K562 (cell line): Measurements from ENCODE around the gene POPDC3. TPM values are rescaled to one million over a fixed set of nuclear protein-coding genes. Genes with fewer than 3 reads are reported as not detected.

Experiments used
- ATAC-seq: fragments of 200-7000 bp; cut with Tn5 transposase; 3 replicates; pipeline ENCODE4 v1.9.1; 2020; ENCODE audit warnings: moderate library complexity
- BruUV-seq: library from RNA; stranded (reverse); fragments of 400-500 nt; replicated peaks from 2 replicates; lab custom pipeline; 2021; lab: Mats Ljungman, UMichigan
- CTCF ChIA-PET: fragments of 300-600 bp; formaldehyde crosslinking; extraction: SDS; loops from one replicate; lab custom pipeline; 2021; ENCODE audit warnings: low intra/inter-chr PET ratio; lab: Yijun Ruan, JAX
- POLR2A ChIA-PET: fragments of 300-600, 350-650 bp; sonication (Branson Sonifier 250); formaldehyde crosslinking; extraction: SDS; loops from one replicate; lab custom pipeline; 2021; ENCODE audit warnings: antibody characterized with exemption, inconsistent platforms; lab: Yijun Ruan, JAX
- DNase-seq, 4 experiments: peaks; one replicate each; pipeline versions ENCODE4 v3.0.0 to v3.0.0-alpha.2; 2011 to 2018; ENCODE audit warnings: low spot score in 3 of 4, mixed read lengths in 3 of 4; ENCODE audit errors: extremely low read depth in 1 of 4
- FAIRE-seq: peaks from 2 replicates; lab custom pipeline; 2011; peaks lifted over from hg19 to GRCh38; lab: Jason Lieb, UNC
- H2AFZ ChIP-seq: 2 replicates; pipeline ENCODE4 v1.6.0; 2011; ENCODE audit warnings: low read depth, low read length, control low read depth, inconsistent platforms
- H3K27ac ChIP-seq: fragments of 200-600 bp; 3 replicates; pipeline ENCODE4 v1.8.0; 2011; ENCODE audit warnings: low read depth, mild to moderate bottlenecking, control low read depth, inconsistent platforms, low read length, moderate library complexity, mixed read lengths; ENCODE audit errors: extremely low read depth
- H3K27me3 ChIP-seq, 2 experiments: fragments of 300-600 bp in 1 of 2; 2 replicates in 1 of 2; 3 replicates in 1 of 2; pipeline versions ENCODE4 v1.6.0 to v1.8.0; 2011; ENCODE audit warnings: inconsistent platforms in 2 of 2, low read length in 2 of 2, mild to moderate bottlenecking in 1 of 2, mixed read lengths in 1 of 2, moderate library complexity in 1 of 2; ENCODE audit not compliant: control insufficient read depth in 2 of 2, insufficient read depth in 2 of 2
- H3K36me3 ChIP-seq: fragments of 300-600 bp; 3 replicates; pipeline ENCODE4 v1.8.0; 2011; ENCODE audit warnings: mild to moderate bottlenecking, low read length, inconsistent platforms; ENCODE audit not compliant: control insufficient read depth, insufficient read depth
- H3K4me1 ChIP-seq, 2 experiments: fragments of 200-600 bp in 1 of 2; replicated peaks in 1 of 2; 2 replicates in 1 of 2; 3 replicates in 1 of 2; pipeline versions ENCODE4 v1.5.1 to v1.8.0; 2011; ENCODE audit warnings: inconsistent platforms in 2 of 2, low read length in 2 of 2, mild to moderate bottlenecking in 1 of 2, mixed read lengths in 1 of 2, moderate library complexity in 1 of 2; ENCODE audit not compliant: control insufficient read depth in 2 of 2, insufficient read depth in 2 of 2
- H3K4me2 ChIP-seq: 2 replicates; pipeline ENCODE4 v1.6.1; 2011; ENCODE audit warnings: low read length, control low read depth, inconsistent platforms, mixed read lengths; ENCODE audit not compliant: insufficient read depth
- H3K4me3 ChIP-seq: fragments of 200-600 bp; sonication (generic), shearing (Covaris generic); 2 replicates; pipeline ENCODE4 v1.5.1; 2016; ENCODE audit warnings: control low read depth, inconsistent platforms
- H3K79me2 ChIP-seq: fragments of 200-600 bp; 3 replicates; pipeline ENCODE4 v1.8.0; 2011; ENCODE audit warnings: low read length, inconsistent platforms; ENCODE audit not compliant: control insufficient read depth, insufficient read depth
- H3K9ac ChIP-seq, 2 experiments: 2 replicates each; pipeline versions ENCODE4 v1.6.0 to v1.6.1; 2011; ENCODE audit warnings: low read depth in 2 of 2, low read length in 2 of 2, control low read depth in 1 of 2, inconsistent platforms in 1 of 2, mild to moderate bottlenecking in 1 of 2, mixed read lengths in 1 of 2; ENCODE audit not compliant: insufficient read depth in 1 of 2
- H3K9me1 ChIP-seq: one replicate; pipeline ENCODE4 v1.6.0; 2011; ENCODE audit warnings: inconsistent platforms, mild to moderate bottlenecking, low read length, moderate library complexity; ENCODE audit not compliant: control insufficient read depth, insufficient read depth
- H3K9me3 ChIP-seq: replicated peaks from 2 replicates; pipeline ENCODE4 v1.5.1; 2011; ENCODE audit warnings: low read depth, low read length, inconsistent platforms; ENCODE audit not compliant: control insufficient read depth, insufficient read depth
- H4K20me1 ChIP-seq: replicated peaks from 2 replicates; pipeline ENCODE4 v1.6.1; 2011; ENCODE audit warnings: low read length, inconsistent platforms, mixed read lengths; ENCODE audit not compliant: control insufficient read depth, insufficient read depth
- BMI1 ChIP-seq: fragments of 150-350 bp; IDR thresholded peaks from 2 replicates; pipeline ENCODE4 v1.6.1; 2014; ENCODE audit warnings: low read length
- BRF1 ChIP-seq: IDR thresholded peaks from 3 replicates; pipeline ENCODE4 v1.6.1; 2011; ENCODE audit warnings: borderline replicate concordance, mild to moderate bottlenecking; ENCODE audit not compliant: insufficient read length; ENCODE audit errors: extremely low read depth
- ETV5 ChIP-seq: sonication (generic); formaldehyde crosslinking; IDR thresholded peaks from 2 replicates; pipeline ENCODE4 v1.4.0; 2020; ENCODE audit warnings: low read depth, mild to moderate bottlenecking, missing genetic modification reagents
- HDAC3 ChIP-seq: fragments of 450-650 bp; IDR thresholded peaks from 2 replicates; pipeline ENCODE4 v1.6.1; 2018; ENCODE audit warnings: borderline replicate concordance, mild to moderate bottlenecking, moderate library complexity; ENCODE audit not compliant: partially characterized antibody
- L3MBTL2 ChIP-seq: fragments of 450-650 bp; IDR thresholded peaks from 2 replicates; pipeline ENCODE4 v1.6.1; 2016; ENCODE audit warnings: mild to moderate bottlenecking, moderate library complexity
- NCOA6 ChIP-seq: fragments of 450-650 bp; IDR thresholded peaks from 2 replicates; pipeline ENCODE4 v1.6.1; 2017; ENCODE audit warnings: mild to moderate bottlenecking
- NFIC ChIP-seq: fragments of 450-650 bp; IDR thresholded peaks from 2 replicates; pipeline ENCODE4 v1.6.1; 2017; ENCODE audit warnings: mild to moderate bottlenecking, inconsistent platforms
- POLR2H ChIP-seq: IDR thresholded peaks from 2 replicates; pipeline ENCODE4 v1.6.1; 2016; ENCODE audit warnings: missing genetic modification characterization, low read depth, mild to moderate bottlenecking, control low read depth, missing compliant biosample characterization, moderate library complexity
- TBP ChIP-seq: optimal IDR thresholded peaks from 2 replicates; pipeline ENCODE3; 2011; ENCODE audit warnings: low read depth, low read length, improper control_type of control experiment
- ZBTB8A ChIP-seq: fragments of 450-650 bp; IDR thresholded peaks from 2 replicates; pipeline ENCODE4 v1.6.1; 2018; ENCODE audit warnings: mild to moderate bottlenecking, moderate library complexity; ENCODE audit not compliant: partially characterized antibody
- ZNF134 ChIP-seq: fragments of 250-450 bp; sonication (Bioruptor Pico); conservative IDR thresholded peaks from 2 replicates; pipeline ENCODE4 v1.4.0; 2020
- ZNF3 ChIP-seq: fragments of 250-450 bp; sonication (Bioruptor Pico); IDR thresholded peaks from 2 replicates; pipeline ENCODE4 v1.5.0; 2021; ENCODE audit warnings: mild to moderate bottlenecking, moderate library complexity
- WGBS: fragments of 100-300 bp; shearing (Covaris generic); methylation state at CpG from one replicate; pipeline ENCODE4 v1.1.6; 2016; ENCODE audit warnings: low coverage, mixed read lengths; ENCODE audit not compliant: insufficient coverage; ENCODE audit errors: missing lambda C conversion rate; 5-methylcytosine and 5-hydroxymethylcytosine counted together
- in situ Hi-C: fragments of 300-500 bp; cut with MboI; formaldehyde crosslinking; loops from 4 replicates; pipeline ENCODE4 v1.15.0; 2018; ENCODE audit warnings: inconsistent platforms, mixed read lengths
- intact Hi-C: fragments of 100-400 bp; cut with micrococcal nuclease; formaldehyde crosslinking; loops from 2 replicates; pipeline ENCODE4 v1.14.2; 2022
- polyA plus RNA-seq, 8 experiments: library from polyadenylated mRNA; depleted of rRNA in 4 of 8; stranded (reverse) in 5 of 8; unstranded in 3 of 8; fragments of >200 nt; fragmentation: Nextera tagmentation in 2 of 8; fragmentation: Illumina TruSeq in 1 of 8; extraction: Ambion mirVana in 2 of 8; extraction: Trizol in 1 of 8; gene quantifications; 2 replicates each; pipeline versions ENCODE4 v1.2.1 to v1.2.3, GENCODE V29; 2011 to 2014; ENCODE audit warnings: inconsistent platforms in 1 of 8, missing spikeins in 1 of 8
- total RNA-seq, 7 experiments: library from RNA; depleted of rRNA in 6 of 7; stranded (reverse); fragments of >200 nt in 6 of 7; fragmentation: Illumina TruSeq in 2 of 7; extraction: Trizol in 2 of 7; gene quantifications; 2 replicates each; pipeline versions ENCODE4 v1.2.1 to v1.2.3, GENCODE V29; 2011 to 2021; ENCODE audit warnings: low replicate concordance in 1 of 7
- TF ChIP-seq, protein P1 (sequence below), 2 experiments: IDR thresholded peaks; 2 replicates each; pipeline ENCODE4 v1.6.1; 2011; ENCODE audit warnings: borderline replicate concordance in 1 of 2, control low read depth in 1 of 2, low read depth in 1 of 2, low read length in 1 of 2, mild to moderate bottlenecking in 1 of 2, mixed read lengths in 1 of 2, moderate library complexity in 1 of 2; ENCODE audit not compliant: insufficient read depth in 1 of 2, insufficient read length in 1 of 2, poor library complexity in 1 of 2, severe bottlenecking in 1 of 2; ENCODE audit errors: extremely low read depth in 1 of 2

Gene POPDC3
- total and polyA plus RNA-seq, 9 of the 15 experiments (the other 6 are each of a cell fraction or from before 2014, with no cell fraction given): 4.0 to 11.8 (median 5.4) TPM

- peak overlapping the region; percentile 38 for H3K4me2 ChIP-seq
Observed at GRCh38 chr6:105136431-105137350, 43.1 kb downstream of the POPDC3 start.

More at GRCh38 chr6:105136431-105137350, 43.1 kb downstream of the POPDC3 start:
- Histone ChIP-seq H3K9me1 (no peaks in the 10 kb centered on the region), H3K4me3 (peak overlapping the region; percentile 38), H3K79me2 (no peaks in the 10 kb centered on the region), H3K27ac (no peak overlapping the region), H2AFZ (0 out of 2 replicates have a peak overlapping the region, but pooled peaks have one; percentile 43), H3K27me3 (peaks cover 6 to 24% of the 10 kb centered on the region in 2 experiments; a peak in 3 of 5 replicates), H4K20me1 (no peaks in the 10 kb centered on the region), H3K9ac (0 out of 4 replicates have a peak overlapping the region, but pooled peaks of 1 of the 2 experiments have one; percentile 46), H3K36me3 (no peaks in the 10 kb centered on the region), H3K4me1 (peaks cover 0 to 16% of the 10 kb centered on the region in 2 experiments; a peak in 2 of 5 replicates), H3K9me3 (no peaks in the 10 kb centered on the region)
- DNase-seq (peak; percentile 10 to 63 (median 54)), FAIRE-seq (no peak), ATAC-seq (peak; percentile 67)
- 32% methylated on average over 53 of the region's 122 CpGs for WGBS
- TF ChIP-seq ZBTB8A: no peak
- no peak for TF ChIP-seq ZNF134 (CRISPR knock-in tag)
- no peak for TF ChIP-seq BRF1
- TF ChIP-seq ZNF3 (CRISPR knock-in tag): no peak
- no peak for TF ChIP-seq POLR2H
- 0 out of 2 replicates have a peak, but pooled peaks have one; percentile 12 for TF ChIP-seq NFIC
- no peak for TF ChIP-seq BMI1
- TF ChIP-seq TBP: no peak
- no peak for TF ChIP-seq ETV5 (CRISPR knock-in tag)
- peak; percentile 44; the same call in 1 of the 2 replicates for TF ChIP-seq L3MBTL2
- no peak for TF ChIP-seq HDAC3
- TF ChIP-seq, protein P1, sequence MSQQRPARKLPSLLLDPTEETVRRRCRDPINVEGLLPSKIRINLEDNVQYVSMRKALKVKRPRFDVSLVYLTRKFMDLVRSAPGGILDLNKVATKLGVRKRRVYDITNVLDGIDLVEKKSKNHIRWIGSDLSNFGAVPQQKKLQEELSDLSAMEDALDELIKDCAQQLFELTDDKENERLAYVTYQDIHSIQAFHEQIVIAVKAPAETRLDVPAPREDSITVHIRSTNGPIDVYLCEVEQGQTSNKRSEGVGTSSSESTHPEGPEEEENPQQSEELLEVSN (IDR thresholded peaks at IDR 0.05; ENCODE audit: borderline replicate concordance in 1 of 2, extremely low read depth in 1 of 2, insufficient read depth in 1 of 2, insufficient read length in 1 of 2, low read depth in 1 of 2, low read length in 1 of 2, poor library complexity in 1 of 2, severe bottlenecking in 1 of 2): peak in 1 of 2 experiments; percentile 63
- peak; percentile 31; the same call in 1 of the 2 replicates for TF ChIP-seq NCOA6
- intact Hi-C loops (no loop called here), in situ Hi-C loops (no loop called here)
- POLR2A ChIA-PET: interaction anchor here (0.6 to 0.7 kb wide), 3 partner anchors 17 to 171 kb away, joined by 3 read pairs; no protein-coding TSS in a partner anchor
- BruUV-seq: no TSS peak
- CTCF ChIA-PET: no interaction called here
